ENCODE results near the gene ATIC.

The ATIC gene

GRCh38 chr2:215399067-215399716 lies 87.3 kb downstream of the ATIC start:
- no peak for DNase-seq (ENCODE audit: low spot score)

Data from AG20443 (cell line).